Activated CD4-positive, alpha-beta memory T cell treated with anti-CD3 and anti-CD28 coated beads, Interleukin-2, amount 10 ng/mL, durations not matched to agents 7 days and 5 days (primary cell): ENCODE results near the gene MCF2L. TPM values are rescaled to one million over a fixed set of nuclear protein-coding genes. Genes with fewer than 3 reads are reported as not detected.
"Not testable (repeated sequence)": the region's sequence is repeated elsewhere in the genome, so short reads cannot be mapped to it uniquely, and the experiment has no call there.

Experiments
- CTCF ChIA-PET: fragments of 350-600 bp; sonication (Branson Sonifier 250); formaldehyde crosslinking; loops from one replicate; lab custom pipeline; 2021; ENCODE audit warnings: antibody characterized with exemption, inconsistent platforms; lab: Charles Lee
- POLR2A ChIA-PET: fragments of 350-600 bp; sonication (Branson Sonifier 250); formaldehyde crosslinking; loops from one replicate; lab custom pipeline; 2021; ENCODE audit warnings: antibody characterized with exemption; lab: Charles Lee
- DNase-seq: peaks from one replicate; pipeline ENCODE4 v3.0.0-alpha.2; 2020
- H3K27ac Mint-ChIP-seq: one replicate; pipeline ENCODE4 v1.8.0; 2021; ENCODE audit warnings: mild to moderate bottlenecking, mixed read lengths
- H3K27me3 Mint-ChIP-seq: one replicate; pipeline ENCODE4 v1.8.0; 2021; ENCODE audit warnings: mixed read lengths
- H3K36me3 Mint-ChIP-seq: one replicate; pipeline ENCODE4 v1.8.0; 2021; ENCODE audit warnings: low read depth, mixed read lengths
- H3K4me1 Mint-ChIP-seq: one replicate; pipeline ENCODE4 v1.8.0; 2021; ENCODE audit warnings: mixed read lengths
- H3K4me3 Mint-ChIP-seq: one replicate; pipeline ENCODE4 v1.8.0; 2021; ENCODE audit warnings: mild to moderate bottlenecking, mixed read lengths
- H3K9me3 Mint-ChIP-seq: one replicate; pipeline ENCODE4 v1.8.0; 2021; ENCODE audit warnings: mixed read lengths
- total RNA-seq, 2 experiments: library from RNA; stranded (reverse); gene quantifications; one replicate each; pipeline ENCODE4 v1.2.3, GENCODE V29; 2021

The MCF2L gene
- total RNA-seq, 2 experiments from 2014 or later: 0.33 to 0.86 TPM

- Mint-ChIP-seq H3K27me3 (no peaks in the 10 kb centered on the region), H3K9me3 (no peaks in the 10 kb centered on the region), H3K27ac (no peak overlapping the region), H3K36me3 (no peaks in the 10 kb centered on the region), H3K4me1 (no peaks in the 10 kb centered on the region), H3K4me3 (no peak overlapping the region)
- no peak for DNase-seq
- ChIA-PET CTCF (no interaction called here), POLR2A (no interaction called here)
Measured at GRCh38 chr13:113073942-113074341, 104.9 kb downstream of the MCF2L start.

GRCh38 chr13:113074401-113074800 is 105.4 kb downstream of the MCF2L start:
- Mint-ChIP-seq H3K4me1 (no peaks in the 10 kb centered on the region), H3K27ac (no peak overlapping the region), H3K4me3 (no peak overlapping the region), H3K27me3 (no peaks in the 10 kb centered on the region), H3K9me3 (no peaks in the 10 kb centered on the region), H3K36me3 (no peaks in the 10 kb centered on the region)
- POLR2A ChIA-PET: no interaction called here
- CTCF ChIA-PET: no interaction called here
- DNase-seq: no peak

- ChIA-PET POLR2A (no interaction called here), CTCF (no interaction called here)
- Mint-ChIP-seq H3K4me3 (no peak overlapping the region), H3K9me3 (no peaks in the 10 kb centered on the region), H3K4me1 (no peaks in the 10 kb centered on the region), H3K27me3 (no peaks in the 10 kb centered on the region), H3K27ac (no peak overlapping the region), H3K36me3 (no peaks in the 10 kb centered on the region)
- DNase-seq: no peak
Measured at GRCh38 chr13:113074876-113075275, 105.9 kb downstream of the MCF2L start.

- Mint-ChIP-seq H3K4me1 (no peaks in the 10 kb centered on the region), H3K4me3 (no peak overlapping the region), H3K27me3 (no peaks in the 10 kb centered on the region), H3K27ac (no peak overlapping the region), H3K9me3 (no peaks in the 10 kb centered on the region), H3K36me3 (no peaks in the 10 kb centered on the region)
- CTCF ChIA-PET: no interaction called here
- no peak for DNase-seq
- POLR2A ChIA-PET: no interaction called here
Measured at GRCh38 chr13:113075711-113076110, 106.7 kb downstream of the MCF2L start.

GRCh38 chr13:113076681-113077401 is 107.8 kb downstream of the MCF2L start:
- H3K36me3 Mint-ChIP-seq: no peaks in the 10 kb centered on the region
- no peaks in the 10 kb centered on the region for H3K4me1 Mint-ChIP-seq
- no peak overlapping the region for H3K27ac Mint-ChIP-seq
- no peaks in the 10 kb centered on the region for H3K9me3 Mint-ChIP-seq
- ChIA-PET CTCF (no interaction called here), POLR2A (no interaction called here)
- DNase-seq: no peak
- no peak overlapping the region for H3K4me3 Mint-ChIP-seq
- no peaks in the 10 kb centered on the region for H3K27me3 Mint-ChIP-seq

- no peak overlapping the region for H3K4me3 Mint-ChIP-seq
- no peaks in the 10 kb centered on the region for H3K36me3 Mint-ChIP-seq
- DNase-seq: no peak
- POLR2A ChIA-PET: no interaction called here
- no peaks in the 10 kb centered on the region for H3K4me1 Mint-ChIP-seq
- no peak overlapping the region for H3K27ac Mint-ChIP-seq
- H3K27me3 Mint-ChIP-seq: no peaks in the 10 kb centered on the region
- CTCF ChIA-PET: no interaction called here
- no peaks in the 10 kb centered on the region for H3K9me3 Mint-ChIP-seq
Measured at GRCh38 chr13:113077566-113077952, 108.5 kb downstream of the MCF2L start.

GRCh38 chr13:113077953-113078901 is 109.2 kb downstream of the MCF2L start:
- H3K36me3 Mint-ChIP-seq: no peaks in the 10 kb centered on the region
- no peak overlapping the region for H3K27ac Mint-ChIP-seq
- no peak for DNase-seq
- H3K4me3 Mint-ChIP-seq: no peak overlapping the region
- H3K9me3 Mint-ChIP-seq: no peaks in the 10 kb centered on the region
- POLR2A ChIA-PET: no interaction called here
- H3K27me3 Mint-ChIP-seq: no peaks in the 10 kb centered on the region
- CTCF ChIA-PET: no interaction called here
- no peaks in the 10 kb centered on the region for H3K4me1 Mint-ChIP-seq

- Mint-ChIP-seq H3K27ac (no peak overlapping the region), H3K36me3 (no peaks in the 10 kb centered on the region), H3K4me3 (no peak overlapping the region), H3K9me3 (no peaks in the 10 kb centered on the region), H3K4me1 (no peaks in the 10 kb centered on the region), H3K27me3 (no peaks in the 10 kb centered on the region)
- DNase-seq: no peak
- ChIA-PET CTCF (no interaction called here), POLR2A (no interaction called here)
Measured at GRCh38 chr13:113078902-113079780, 110.1 kb downstream of the MCF2L start.

GRCh38 chr13:113079781-113080080 is 110.7 kb downstream of the MCF2L start:
- DNase-seq: not testable (repeated sequence)

GRCh38 chr13:113080361-113080831 is 111.4 kb downstream of the MCF2L start:
- Mint-ChIP-seq H3K27me3 (no peaks in the 10 kb centered on the region), H3K36me3 (no peaks in the 10 kb centered on the region), H3K4me1 (no peaks in the 10 kb centered on the region), H3K9me3 (no peaks in the 10 kb centered on the region), H3K4me3 (no peak overlapping the region), H3K27ac (no peak overlapping the region)
- ChIA-PET POLR2A (no interaction called here), CTCF (no interaction called here)
- no peak for DNase-seq

More at GRCh38 chr13:113079781-113080080, 110.7 kb downstream of the MCF2L start:
- H3K4me3 Mint-ChIP-seq, H3K27me3 Mint-ChIP-seq, H3K36me3 Mint-ChIP-seq, H3K9me3 Mint-ChIP-seq, H3K27ac Mint-ChIP-seq, H3K4me1 Mint-ChIP-seq, CTCF ChIA-PET, POLR2A ChIA-PET: not testable (repeated sequence)

GRCh38 chr13:113080901-113081521 is 112.0 kb downstream of the MCF2L start:
- ChIA-PET CTCF (no interaction called here), POLR2A (no interaction called here)
- H3K4me3 Mint-ChIP-seq: no peak overlapping the region
- no peak overlapping the region for H3K27ac Mint-ChIP-seq
- H3K9me3 Mint-ChIP-seq: no peaks in the 10 kb centered on the region
- no peaks in the 10 kb centered on the region for H3K4me1 Mint-ChIP-seq
- DNase-seq: no peak
- no peaks in the 10 kb centered on the region for H3K27me3 Mint-ChIP-seq
- H3K36me3 Mint-ChIP-seq: no peaks in the 10 kb centered on the region

- DNase-seq: no peak
- H3K27ac Mint-ChIP-seq: no peak overlapping the region
- H3K4me3 Mint-ChIP-seq: no peak overlapping the region
- no peaks in the 10 kb centered on the region for H3K27me3 Mint-ChIP-seq
- POLR2A ChIA-PET: no interaction called here
- no peaks in the 10 kb centered on the region for H3K36me3 Mint-ChIP-seq
- H3K9me3 Mint-ChIP-seq: no peaks in the 10 kb centered on the region
- no peaks in the 10 kb centered on the region for H3K4me1 Mint-ChIP-seq
- CTCF ChIA-PET: no interaction called here
Measured at GRCh38 chr13:113082198-113083021, 113.4 kb downstream of the MCF2L start.
